NOMO-1 treated with dmso at 0.1 percent for 144 hours (cell line): ENCODE measurements around the gene RTN4RL2.
A peak's percentile ranks its signal among the peaks of the same experiment; 100 is the strongest.

Source experiments
- DNase-seq: peaks from one replicate; lab custom pipeline; 2025; ENCODE audit not compliant: unreplicated experiment; lab: John Stamatoyannopoulos, UW

The RTN4RL2 gene

DNA sequence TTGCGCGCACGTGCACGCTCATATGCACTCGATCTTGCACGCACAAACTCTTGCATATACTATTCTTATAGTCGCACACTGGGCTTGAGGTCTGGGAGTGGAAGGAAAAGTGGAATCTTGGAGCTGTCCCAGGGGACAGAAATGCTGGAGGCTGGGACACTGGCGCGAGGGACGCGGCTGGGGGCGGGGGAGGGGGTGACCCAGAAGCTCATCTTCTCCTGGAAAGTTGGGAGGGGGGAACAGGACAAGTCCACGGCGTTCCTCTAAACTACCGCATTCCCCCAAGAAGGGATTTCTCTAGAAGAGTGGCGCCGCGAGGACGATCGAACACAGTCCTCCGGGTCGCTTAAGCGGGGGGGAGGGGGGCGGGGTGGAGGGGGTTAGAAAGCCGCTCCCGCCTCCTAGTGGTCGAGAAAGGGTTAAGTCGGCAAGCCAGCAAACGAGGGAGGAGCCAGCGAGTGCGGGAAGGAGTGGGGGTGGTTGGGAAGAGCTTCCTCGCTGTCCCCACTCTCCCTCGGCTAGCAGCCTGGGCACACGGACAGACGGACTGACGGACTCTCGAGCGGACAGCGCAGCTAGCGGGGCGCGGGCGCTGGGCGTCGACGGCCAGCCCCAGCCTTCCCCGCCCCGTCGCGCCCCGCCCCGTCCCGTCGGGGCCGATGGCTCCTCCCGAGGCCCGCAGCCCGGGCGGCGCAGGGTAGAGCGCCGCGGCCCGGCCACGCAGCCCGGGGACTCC is at the start of gene RTN4RL2:
Gene RTN4RL2 (plus strand): TSS at position 507 of the 736 bp plus-strand sequence. CDS start 338 bp downstream, outside the sequence.
- peak; percentile 19 for DNase-seq

DNA sequence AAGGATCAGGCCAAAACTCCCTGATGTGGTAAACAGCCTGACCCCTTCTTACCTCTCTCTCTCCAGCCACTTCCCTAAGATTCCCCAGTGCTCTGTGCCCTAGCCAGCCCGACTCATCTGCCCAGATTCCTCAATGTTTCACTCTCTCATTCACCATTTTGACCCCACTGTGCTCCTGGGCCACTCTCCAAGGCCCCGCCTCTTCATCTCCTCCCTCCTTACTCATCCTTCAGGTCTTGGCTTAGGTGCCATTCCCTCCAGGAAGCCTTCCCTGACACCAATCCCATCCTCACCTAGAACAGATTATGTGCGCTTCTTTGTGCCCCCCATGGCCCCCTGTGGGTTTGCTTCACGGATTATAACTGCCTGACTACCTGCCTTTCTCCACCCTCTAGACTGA is 46.6 kb upstream of the RTN4RL2 start:
- no peak for DNase-seq

DNA sequence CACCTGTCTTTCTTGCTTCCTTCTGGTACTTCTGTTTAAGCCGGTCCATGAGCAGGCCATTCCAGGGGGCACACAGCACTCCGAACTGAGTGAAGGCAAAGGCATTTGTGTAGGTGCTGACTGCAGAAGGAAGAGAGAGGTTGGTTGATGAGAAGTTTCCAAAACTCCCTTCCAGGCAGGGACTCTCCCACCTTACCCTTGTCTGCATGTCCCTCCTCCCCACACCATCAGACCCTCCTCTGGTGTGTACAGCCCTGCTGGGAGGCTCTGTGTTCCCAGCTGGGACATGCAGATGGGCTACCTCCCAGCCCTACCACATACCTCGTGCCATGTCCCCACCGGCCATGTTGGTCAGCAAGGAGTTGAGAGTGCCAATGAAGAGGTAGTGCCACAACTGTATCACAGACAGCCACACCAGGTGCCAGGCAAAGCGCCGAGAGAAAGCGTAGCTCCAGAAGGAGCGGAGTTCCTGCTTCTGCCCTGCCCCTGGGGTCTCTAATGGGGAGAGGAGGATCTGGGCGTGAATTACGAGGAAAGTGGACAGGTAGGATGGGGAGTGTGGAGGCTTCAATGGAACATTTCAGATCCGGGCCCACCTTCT is 45.6 kb upstream of the RTN4RL2 start:
- DNase-seq = no peak

DNA sequence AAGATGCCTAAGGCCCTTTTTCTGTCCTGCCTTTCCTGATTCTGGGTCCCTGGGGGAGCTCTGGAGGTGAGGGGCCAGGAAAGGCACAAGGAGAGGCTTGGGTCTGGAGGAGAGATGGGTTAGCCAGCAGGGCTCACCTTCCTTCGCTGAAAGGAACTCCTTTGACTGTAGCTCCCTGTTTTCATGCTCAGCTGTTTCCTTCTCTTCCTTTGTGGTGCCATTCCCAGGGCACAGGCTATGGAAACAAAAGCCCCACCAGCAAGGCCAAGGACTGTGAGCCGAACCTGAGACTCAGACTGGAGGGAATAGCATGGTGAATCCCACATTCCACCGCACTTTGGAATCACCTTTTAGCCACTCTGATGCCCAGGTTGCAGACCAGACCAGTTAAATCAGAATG is 43.9 kb upstream of the RTN4RL2 start:
- no peak for DNase-seq

DNA sequence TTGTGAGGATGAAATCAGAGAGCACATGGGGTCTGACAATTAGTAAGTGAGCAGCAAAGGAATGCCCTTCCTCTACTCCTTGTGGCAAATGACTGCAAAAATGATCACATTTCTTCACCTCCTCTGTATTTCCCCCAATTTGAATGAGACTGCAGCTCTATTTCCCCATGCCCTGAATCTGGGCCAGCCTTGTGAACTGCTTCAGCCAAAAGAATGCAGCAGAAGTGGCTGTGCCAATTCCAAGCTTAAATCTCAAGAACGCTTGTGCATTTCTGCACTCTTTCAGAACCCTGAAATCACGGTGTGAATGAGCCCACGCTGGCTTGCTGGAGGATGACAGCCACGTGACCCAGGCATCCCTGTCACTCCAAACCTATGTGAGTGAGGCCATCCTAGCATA is 43.3 kb upstream of the RTN4RL2 start:
- DNase-seq = no peak

DNA sequence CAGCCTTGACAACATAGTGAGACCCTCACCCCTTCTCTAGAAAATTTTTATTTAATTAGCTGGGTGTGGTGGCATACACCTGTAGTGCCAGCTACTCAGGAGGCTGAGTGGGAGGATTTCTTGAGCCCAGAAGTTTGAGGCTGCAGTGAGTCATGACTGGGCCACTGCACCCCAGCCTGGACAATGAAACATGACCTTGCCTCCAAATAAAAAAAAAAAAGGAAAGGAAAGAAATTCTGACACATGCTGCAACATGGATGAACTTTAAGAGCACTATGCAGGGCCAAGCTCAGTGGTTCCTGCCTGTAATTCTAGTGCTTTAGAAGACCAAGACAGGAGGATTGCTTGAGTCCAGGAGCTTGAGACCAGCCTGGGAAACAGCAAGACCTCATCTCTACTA is 42.2 kb upstream of the RTN4RL2 start:
- no peak for DNase-seq

DNA sequence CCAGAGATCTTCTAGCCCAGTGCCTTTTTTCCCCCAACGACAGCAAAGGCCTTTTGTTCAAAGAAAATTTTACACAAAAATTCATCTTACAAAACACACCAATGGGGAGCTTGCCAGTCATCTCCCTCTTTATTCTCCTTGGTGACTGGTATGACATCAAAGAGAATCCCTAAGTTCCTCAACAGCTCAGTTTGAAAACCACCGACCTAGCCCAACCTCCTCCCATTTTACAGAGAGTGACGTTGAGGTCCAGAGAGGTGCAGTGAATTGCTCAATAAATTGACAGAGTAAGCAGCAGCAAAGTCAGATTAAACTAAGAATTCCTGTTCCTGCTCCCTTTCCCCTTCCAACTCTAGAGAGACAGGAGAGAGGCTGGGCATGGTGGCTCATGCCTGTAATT is 41.2 kb upstream of the RTN4RL2 start:
- no peak for DNase-seq

DNA sequence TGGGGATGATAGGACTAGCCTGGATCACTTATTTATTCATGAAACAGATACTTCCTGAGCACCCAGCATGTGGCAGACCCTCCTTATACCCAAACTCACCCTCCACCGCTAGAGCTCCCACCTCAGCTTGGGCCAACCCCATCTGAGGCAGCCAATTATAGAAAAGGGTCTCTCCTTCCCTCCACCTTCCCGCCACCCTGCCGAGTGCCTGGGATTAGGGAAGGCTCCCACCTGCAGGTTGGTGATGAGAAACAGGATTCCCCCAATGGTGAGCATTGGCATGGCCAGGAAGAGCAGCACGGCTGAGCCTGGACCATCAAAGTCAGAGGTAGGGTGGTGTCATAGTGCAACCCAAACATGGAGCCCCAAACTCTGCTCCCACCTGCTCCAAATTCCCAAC is 39.3 kb upstream of the RTN4RL2 start:
- DNase-seq = no peak

DNA sequence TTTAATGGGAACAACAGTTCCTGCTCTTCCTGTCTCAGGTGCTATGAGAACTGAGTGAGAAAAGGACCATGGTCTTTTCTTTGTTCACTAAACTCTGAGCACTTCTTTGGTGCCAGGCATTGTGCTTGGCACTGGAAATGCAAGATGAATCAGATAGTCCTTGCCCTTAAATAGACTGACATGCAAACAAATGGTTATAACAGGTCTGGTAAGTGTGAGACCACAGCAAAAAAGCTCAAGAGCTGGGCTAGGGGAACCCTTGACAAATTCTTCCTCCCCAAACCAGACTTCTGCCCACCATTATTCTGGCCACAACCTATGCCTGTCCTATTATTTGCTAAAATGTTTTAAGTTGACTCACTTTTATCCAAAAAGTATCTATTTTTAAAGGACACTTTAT is 38.5 kb upstream of the RTN4RL2 start:
- no peak for DNase-seq

DNA sequence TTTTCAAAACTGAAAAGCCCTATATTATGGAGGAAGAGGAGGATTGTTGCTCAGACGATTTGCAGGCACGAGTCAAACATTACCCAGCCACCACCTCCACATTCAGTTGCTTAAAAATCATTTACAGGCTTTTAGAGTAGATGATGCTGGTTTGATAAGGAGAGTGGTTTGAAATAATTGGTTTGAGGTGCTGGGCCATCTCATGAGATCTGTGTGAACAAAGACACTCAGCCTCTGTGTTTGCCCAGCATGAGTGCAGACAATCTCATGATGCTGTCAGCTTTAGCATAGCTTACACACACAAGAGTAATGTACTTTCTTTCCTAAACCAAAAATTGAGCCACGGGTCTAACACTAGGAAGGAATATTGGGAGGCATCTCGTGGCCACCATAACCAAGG is 37.7 kb upstream of the RTN4RL2 start:
- no peak for DNase-seq

DNA sequence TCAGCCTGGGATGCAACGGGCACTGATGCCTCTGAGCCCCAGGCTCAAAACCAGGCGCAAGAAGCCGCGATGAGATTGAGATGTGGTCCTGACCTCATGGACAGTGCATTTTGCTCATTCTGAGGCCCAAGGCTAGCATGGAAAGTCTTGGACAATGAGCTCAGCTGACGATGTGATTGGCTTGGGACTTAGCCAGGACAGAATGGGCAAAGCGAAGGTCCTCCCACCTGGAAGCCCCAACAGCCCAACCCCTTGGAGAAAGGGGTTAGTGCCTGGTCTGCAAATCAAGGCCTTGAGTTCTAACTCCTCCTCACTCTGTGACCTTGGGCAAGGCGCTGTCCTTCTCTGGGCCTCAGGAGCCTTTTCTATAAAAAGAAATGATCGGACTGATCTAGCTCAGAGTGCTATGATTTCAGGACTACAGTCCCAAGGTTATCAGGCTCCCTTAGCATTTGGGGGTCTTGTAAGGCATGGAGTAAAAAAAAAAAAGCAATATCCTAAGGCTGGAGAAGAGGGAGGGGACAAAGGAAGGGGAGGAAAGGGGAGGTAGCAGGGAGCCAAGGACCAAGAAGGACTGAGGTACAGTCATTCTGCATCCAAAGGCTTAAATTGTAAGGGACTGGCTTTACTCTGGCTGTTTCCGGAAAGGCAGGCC is 36.1 kb upstream of the RTN4RL2 start:
- DNase-seq = no peak

DNA sequence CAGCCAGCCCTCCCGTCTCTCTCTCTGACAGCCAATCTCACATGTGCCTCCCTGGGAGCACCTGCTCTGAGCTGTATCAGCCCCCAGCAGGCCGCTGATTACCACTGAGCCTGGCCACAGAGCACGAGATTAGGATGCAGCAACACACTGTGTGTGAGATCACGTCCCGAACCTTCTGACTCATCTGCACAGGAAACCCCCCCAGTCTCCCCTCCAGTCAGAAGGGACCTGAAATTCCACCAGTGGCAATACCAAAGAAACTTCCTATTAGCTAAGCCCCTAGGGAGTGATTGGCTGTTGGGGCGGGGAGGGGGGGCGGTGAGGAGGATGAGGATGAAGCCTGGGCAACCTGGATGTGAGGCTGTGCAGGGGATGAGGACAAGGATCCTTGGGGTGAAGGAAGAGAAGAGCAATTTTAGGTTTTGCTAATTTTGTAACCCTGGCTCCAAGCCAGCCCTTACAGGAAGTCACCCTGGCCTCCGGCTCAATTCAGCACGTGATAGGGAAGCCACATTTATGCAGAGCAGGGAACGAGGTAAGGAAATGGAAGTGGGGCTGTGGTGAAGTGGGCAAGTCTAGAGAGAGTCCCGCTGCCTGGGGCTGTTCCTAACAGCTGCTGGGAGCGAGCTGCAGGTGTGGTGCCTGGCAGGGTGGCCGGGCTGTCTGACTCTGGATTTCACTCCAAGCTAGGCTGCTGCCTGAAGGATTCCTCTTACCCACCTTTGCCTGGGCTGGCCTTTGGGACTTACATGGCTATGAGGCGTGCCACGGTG is 35.4 kb upstream of the RTN4RL2 start:
- DNase-seq = peak; percentile 92

DNA sequence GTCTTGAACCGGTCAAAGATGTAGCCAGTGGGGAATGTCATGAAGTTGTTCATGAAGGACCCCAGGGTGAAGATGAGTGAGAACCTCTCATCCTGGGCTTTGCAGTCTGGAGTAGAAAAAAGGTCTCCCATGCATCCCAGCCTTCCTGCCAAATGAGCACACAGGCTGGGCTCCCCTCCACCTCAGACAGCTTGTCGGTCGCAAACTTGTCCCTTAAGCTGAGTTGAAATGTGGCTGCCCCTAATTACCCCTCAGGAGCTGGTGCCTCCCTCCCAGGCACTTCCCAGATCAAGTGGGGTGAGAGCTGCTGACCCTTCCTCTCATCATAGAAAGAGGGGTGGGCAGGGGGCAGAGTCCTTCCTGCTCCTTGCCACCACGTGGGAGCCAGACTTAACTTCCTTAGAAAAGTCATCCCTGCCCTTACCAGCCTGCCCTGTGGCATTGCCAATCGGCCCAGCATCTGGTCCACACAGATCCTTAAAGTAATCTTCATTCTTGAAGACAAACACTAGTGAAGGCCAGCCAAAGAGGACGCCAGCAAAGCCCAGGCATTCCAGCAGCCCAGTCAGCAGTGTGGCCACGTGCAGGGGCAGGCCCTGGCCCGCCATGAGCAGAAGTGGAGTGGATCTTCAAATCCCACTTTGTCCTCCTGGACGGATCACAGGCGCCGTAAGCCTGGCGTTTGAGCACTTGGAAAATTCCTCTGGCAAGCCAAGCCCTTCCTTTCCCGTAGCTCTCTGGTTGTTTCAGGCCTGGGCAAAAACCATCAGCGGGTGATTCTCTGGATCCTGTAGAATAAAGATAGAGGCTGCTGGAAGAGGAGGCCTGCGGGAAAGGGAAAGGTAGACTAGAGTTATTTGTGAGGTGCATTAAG is 34.5 kb upstream of the RTN4RL2 start:
- DNase-seq = no peak

DNA sequence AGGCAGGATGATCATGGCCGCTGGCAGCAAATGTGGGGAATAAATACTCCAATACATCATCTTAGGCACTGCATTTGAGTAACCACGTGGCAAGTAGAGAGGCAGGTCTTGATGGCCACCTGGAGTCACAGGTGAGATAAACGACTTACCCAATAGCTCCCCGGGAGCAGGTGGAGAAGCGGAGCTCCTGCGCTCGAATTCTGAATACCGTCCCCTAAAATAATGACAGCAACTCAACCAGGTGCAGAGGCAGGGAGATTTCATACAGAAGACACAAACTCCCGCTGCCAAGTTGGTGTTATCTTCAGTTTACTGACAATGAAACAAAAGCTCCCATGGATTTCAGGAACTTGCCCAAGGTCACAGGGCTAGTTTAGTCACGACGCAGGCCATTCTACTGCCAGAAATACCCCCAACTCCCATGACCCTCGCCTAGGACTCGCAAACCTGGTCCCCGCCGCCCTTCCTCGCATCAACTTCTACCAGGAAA is 33.8 kb upstream of the RTN4RL2 start:
- DNase-seq = no peak

DNA sequence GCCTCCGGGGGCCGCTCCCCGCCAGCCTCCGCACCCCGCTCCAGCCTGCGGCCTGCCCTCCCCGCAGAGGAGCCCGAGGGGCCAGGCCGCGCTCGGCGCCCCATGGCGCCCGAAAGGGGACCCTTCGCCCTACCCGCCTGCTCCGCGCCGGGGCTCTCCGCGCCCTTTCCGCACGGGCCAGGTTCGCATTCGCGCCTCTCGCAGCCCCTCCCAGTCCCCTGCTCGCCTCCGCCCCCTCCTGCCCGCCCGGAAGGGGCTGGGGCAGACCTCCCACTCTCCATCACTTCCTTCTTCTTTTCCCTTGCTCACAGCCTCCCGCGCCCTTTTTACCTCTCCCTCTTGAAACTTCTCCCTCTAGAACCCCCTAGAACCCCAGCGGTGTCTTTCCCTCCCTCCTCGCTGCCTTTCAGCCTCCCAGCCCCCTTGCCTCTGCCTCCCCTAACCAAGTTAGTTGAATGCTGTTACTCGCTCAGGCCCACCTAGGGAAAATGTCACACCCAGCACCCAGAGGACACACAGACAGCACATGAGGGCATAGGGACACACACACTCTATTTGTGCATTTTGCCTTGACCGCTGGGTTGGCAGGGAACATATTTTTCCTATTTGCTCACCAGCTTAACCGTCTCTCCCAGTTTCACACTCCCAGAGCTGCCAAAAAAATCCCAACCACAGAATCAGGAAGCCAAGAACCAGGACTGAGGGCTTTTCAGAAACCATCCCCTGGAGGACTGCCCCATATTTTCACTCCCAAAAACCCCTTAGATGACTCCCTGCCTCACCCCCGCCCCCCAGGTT is 33.2 kb upstream of the RTN4RL2 start, which contains the start of gene SLC43A3:
Gene SLC43A3 (minus strand): TSS at position 193 of the 798 bp plus-strand sequence. CDS start 949 bp downstream, outside the sequence.
- DNase-seq = peak; percentile 91

DNA sequence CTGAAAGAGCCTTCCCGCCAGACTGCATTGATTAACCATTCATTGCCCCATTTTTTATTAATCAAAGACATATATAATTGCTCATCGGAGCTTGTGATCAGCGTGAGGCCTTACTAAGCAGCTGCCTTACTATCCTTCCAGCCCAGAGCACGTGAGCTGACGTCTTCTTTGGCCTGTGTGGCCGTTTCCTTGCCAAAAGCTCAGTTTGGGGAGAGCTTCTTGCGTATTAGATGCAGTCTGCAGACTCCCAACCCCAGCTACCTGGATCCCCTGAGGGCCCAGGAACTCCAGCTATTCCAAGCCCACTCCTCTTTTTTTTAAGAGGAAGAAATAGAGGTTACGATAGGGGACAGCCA is 32.6 kb upstream of the RTN4RL2 start:
- DNase-seq = no peak

DNA sequence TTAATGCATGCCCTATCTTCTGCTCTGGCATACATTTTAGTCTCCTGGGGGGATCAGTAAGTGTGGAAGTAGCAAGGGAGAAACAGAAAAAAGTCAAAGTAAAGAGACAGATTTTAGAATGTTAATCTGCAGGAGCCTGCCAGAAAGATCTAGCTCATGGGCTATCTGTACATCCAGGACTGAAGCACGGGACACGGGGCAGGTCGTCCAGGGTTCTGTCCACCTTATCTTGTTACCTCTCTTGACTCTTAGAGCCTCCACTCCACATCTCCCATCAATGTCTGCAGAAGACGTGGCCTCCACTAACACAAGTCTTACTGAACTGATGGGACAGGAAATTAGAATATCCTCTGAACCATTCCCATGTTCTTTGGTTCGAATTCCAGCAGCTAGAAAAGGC is 31.7 kb upstream of the RTN4RL2 start:
- DNase-seq = no peak

DNA sequence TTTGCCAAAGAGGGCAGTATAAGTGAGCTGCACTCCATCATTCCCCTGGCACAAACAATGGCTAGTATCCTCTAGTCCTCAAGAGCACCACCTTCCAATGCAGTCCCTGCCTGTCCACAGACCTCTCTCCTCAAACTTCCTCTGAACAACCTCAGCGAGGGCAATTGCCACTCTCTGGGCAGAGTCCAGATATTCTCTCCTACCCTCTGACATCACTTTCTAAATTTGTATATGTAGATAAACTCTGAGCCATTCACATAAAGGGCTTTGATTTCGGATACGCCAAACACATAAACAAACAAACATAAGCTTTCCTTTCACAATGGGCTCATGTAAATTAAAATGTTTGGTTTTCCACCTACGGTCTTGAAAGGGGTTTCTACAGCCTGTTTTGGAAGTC is 30.4 kb upstream of the RTN4RL2 start:
- no peak for DNase-seq

DNA sequence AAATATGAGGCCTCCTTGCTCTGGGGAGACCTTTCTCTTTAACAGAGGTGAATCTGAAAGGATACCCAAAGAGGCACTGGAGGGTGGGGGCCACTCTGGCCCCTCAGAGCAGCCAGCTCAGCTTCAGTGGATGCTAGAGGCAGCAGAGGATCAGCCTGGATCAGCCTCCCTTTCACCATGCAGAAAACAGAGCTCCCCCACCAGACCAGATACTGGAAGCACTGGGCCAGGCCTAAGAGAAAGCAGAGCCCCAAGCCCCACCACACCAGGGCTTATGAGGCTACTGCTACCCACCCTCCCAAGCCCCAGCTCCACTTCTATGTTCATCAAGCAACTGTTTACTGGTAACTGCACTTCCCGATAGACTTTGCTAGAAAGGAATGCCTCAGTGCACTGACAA is 29.4 kb upstream of the RTN4RL2 start:
- no peak for DNase-seq

DNA sequence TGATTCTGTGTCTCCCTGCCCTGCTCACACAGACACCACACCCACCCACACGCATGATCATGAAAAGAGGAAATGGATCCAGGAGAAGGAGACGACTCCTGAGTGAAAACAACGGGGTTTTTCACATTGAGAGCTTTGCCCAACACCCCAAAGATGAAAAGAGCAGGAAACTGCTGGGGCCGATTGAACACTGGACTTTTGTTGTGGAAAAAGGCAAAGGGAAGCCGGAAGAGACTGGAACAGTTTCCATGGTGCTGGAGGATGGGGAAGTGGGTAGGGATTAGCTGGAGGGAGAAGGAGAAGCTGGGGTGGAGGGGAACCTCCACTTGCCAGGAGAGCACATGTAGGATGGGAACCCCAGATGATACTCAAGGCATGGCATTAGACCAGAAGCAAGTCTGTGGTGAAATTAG is 28.2 kb upstream of the RTN4RL2 start:
- no peak for DNase-seq
